GM12892 (cell line): ENCODE results near the gene CDH8.

Source experiments
- POLR2AphosphoS5 ChIP-seq: IDR thresholded peaks from 2 replicates; pipeline ENCODE4 v1.6.1; 2011; ENCODE audit warnings: low read depth, low read length, control low read depth
- TAF1 ChIP-seq: IDR thresholded peaks from 2 replicates; pipeline ENCODE4 v1.6.1; 2011; ENCODE audit warnings: low read depth, mild to moderate bottlenecking, control low read depth, low read length, borderline replicate concordance

- TF ChIP-seq POLR2AphosphoS5 (no peak), TAF1 (no peak)
Observed at GRCh38 chr16:62010186-62010585, 26.1 kb downstream of the CDH8 start.
